Medulla oblongata (tissue), 1 donor: ENCODE results near the gene PITPNC1.
"Not testable (repeated sequence)": the region's sequence is repeated elsewhere in the genome, so short reads cannot be mapped to it uniquely, and the experiment has no call there.

ENCODE experiments used
- DNase-seq: peaks from one replicate; pipeline ENCODE4 v3.0.0-alpha.2; 2015; ENCODE audit errors: extremely low spot score

Gene PITPNC1

DNA sequence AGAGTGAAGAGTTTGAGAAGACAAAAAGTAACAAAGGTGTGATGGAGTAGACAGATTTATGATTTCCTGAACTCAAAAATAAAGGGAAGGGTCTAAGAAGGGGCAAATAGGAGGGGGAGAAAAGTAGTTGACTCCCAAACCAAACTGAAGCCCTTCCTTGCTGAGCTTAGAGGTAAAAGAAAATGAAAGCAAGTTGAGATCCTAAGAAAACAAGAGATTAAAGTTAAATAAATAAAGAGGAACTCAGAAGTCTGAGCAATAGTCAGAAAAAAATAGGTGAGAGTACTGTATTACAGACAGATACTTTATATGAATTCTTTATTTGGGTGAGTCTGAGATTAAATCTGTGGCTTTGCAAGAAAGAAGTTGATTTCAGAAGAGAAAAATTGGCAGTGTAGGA lies 7.4 kb upstream of the PITPNC1 start:
- DNase-seq, result no peak

DNA sequence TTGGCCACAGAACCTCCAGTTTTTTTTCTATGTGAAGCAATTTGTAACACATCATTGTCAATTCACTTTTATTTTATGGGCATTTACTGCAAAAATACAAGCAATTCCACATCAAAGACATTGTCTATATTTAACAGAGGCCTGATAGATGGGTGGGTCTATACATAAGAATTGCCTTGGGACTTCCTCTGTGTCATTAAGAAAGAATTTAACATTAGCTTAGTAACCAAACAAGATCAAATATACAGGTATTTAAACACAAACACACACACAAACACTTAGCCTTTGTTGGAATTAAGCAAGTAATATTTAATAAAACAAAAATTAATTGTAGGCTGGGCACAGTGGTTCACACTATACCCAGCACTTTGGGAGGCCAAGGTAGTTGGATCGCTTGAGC lies 4.3 kb upstream of the PITPNC1 start:
- no peak for DNase-seq

DNA sequence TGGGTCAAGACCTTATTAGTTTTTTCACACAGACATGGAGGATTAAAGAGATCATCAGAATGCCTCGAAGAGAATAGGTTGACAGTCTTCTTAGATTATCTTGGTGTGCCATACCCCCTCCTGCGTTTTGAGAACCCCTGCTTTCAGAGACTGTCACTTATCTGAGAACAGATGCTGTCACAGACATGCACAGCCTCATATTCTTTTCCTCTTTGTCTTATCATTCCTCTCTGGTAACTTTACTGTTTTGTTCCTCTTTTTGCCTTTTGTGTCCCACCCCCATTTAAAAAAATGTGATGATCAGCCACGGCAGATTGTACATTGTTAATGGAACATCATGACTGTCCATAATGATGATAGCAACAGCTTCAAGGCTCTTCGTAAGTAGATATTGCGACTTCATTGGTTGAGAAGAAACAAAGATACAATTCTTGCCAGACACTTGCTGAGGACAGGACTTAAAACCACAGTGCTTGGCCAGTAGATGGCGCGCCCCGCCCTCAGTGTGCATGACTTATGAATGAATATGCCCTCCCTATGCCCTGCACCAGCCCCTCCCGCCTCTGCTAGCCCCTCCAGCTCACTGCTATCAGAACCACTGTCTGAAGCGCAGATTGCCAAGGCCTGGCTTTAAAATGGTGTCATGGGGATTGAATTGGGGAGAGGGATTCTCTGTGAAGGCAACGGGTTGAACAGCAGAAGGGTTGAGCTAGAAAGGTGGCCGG lies 2.6 kb upstream of the PITPNC1 start:
- DNase-seq, result peak; percentile 87

DNA sequence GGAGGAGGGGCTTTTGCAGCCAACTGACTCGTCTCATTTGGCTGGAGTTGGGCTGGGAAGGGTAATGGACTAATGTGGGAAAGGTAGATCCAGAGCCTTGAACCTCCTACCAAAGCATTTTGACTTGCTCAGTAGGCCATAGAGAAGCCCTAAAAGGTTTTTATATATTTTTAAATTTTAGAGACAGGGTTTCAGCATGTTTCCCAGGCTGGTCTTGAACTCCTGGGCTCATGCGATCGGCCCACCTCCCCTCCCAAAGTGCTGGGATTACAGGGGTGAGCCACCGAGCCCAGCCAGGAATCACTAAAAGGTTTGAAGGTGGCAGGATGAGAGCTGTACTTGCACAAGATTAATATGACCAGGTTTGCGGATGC lies 2.0 kb upstream of the PITPNC1 start:
- no peak for DNase-seq

DNA sequence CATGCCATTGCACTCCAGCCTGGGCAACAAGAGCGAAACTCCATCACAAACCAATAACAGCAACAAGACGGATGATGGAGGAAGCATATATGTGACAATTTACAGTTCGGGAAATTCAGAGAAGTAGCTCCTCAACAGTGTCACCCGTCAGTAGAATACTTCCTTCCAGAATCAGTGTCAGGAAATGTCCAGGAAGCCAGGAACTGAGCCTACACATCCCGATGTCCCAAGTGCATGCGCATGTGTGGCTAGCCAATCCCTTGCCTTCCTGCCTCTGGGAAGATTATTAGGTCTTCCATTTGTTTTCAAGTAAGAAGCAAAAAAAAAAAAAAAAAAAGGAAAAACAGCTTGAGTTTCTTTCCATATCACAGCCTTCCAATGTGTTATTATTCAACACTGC lies 1.4 kb upstream of the PITPNC1 start:
- no peak for DNase-seq

DNA sequence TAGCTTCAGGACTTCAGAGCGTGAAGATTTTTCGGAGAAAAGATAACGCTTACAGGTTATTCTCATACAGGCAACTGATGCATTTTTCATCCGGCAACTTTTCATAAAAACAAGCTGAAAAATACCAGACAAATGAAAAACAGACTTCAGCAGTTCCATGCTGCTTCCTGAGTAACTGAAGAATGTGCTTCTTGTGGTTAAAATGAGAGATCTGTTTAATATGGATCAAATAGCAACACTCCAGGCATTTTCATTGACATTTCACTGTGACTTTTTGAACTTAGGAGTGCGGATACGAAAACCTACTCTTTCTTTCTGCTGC lies 705 bp upstream of the PITPNC1 start:
- DNase-seq, result no peak

DNA sequence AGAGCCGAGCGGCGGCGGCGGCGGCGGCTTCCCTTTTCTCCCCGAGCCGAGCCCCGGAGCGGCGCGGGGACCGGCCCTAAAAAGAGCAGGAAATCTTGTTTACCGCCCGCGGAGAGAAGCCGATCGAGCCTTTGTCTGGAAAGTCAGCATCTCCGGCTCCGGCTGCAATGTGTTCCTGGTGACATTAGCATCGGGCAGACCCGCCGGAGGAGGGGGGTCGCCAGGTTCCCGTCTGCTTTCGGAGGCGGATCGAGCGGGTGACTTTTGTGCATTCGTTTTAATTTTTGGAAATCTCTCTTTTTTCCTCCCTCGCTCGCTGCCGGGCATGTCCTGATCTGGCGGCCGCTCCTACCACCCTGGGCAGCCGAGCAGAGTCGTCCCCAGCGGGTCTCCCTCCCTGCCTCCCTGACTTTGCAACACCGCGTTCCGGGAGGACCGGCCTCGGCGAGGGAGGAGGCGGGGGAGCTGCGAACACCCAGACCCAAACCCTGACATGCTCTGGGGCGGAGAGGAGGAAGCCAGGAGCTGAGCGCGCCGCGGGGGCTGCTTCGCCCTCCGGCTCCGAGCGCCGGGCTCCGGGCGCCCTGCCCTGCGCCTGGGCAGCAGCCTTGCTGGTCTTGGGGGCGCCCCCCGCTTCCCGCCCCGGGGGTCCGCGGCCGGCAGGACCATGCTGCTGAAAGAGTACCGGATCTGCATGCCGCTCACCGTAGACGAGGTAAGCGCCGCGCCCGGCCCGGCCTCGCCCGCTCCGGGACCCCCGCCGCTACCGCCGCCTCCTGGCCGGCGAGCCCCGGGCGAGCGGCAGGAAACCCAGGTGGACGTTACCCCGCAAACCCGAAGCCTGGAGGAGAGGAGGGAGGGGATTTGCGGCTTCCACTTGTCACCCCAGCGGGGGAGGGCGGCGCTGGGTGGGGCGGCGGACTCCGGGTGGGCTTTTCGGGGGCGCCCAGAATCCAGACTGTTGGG lies 690 bp downstream of the PITPNC1 start:
- peak; percentile 35 for DNase-seq

DNA sequence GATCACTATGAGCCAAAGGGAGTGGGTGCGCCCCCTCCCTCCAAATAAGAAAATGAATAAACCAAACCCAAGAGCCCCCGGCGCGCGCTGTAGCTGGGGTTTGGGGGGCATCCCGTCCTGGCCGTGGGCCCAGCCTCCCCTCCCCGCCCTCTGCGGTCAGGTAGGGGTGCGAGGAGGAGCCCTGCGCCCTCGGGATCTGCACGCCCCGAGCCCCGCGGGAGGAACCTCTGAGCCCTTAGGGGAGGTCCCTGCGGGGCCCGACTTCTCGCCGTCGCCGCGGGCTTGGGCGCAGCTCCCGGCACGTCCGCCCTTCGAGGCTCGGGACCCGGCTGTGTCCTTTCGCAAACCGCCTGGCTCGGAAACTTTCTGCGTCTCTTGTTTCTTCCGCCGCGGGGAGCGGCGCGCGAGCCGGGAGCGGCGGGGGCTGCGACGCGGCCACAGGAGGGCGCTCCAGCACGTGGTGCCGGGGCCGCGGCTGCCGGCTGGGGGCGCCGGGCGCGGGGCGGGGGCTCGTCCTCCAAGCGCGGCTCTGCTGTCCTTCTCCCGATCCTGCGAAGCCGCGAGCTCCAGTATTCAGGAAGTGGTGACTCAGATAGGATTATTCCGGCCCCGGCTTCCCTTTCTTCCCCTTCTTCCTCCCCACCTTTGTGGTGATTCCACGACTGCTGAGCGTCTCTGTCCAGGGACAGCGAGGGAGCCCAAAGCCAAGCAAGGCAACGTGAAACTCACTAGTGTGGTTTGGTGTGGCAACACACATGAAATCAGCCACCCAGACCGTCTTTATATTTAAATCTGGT lies 1.6 kb downstream of the PITPNC1 start:
- peak; percentile 73 for DNase-seq

DNA sequence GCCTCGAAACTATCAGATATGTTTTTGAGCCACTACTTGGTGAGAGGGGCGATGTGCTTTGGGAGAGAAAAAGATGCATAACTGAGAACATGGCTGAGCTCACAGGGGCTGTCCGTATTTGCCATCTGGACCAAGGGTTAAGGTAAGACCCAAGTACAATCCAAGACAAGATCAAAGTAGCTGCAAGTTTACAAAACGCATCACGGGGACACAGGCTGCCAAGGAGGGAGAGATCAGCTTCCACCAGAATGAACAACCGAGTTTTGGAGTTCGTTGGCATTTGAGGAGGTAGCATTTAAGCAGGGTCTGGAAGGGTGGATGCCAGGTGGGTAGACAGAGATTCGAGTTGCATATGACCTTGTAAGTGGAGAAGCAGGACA lies 2.2 kb downstream of the PITPNC1 start:
- peak; percentile 37 for DNase-seq

DNA sequence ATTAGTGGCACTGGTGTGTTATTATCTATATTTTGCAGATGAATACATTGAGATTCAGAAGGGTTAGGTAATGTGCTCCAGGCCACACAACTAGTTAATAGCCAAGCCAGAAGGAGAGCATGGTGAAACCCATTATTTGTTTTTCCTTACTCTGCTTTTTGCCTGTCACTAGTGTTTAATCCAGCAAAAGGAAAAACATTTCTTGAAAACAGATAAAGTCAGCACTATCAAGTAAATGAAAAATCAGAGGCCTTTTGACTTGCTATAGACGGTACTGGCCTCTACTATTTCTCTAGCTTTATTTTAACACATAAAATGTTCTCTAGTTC lies 4.8 kb downstream of the PITPNC1 start:
- no peak for DNase-seq

DNA sequence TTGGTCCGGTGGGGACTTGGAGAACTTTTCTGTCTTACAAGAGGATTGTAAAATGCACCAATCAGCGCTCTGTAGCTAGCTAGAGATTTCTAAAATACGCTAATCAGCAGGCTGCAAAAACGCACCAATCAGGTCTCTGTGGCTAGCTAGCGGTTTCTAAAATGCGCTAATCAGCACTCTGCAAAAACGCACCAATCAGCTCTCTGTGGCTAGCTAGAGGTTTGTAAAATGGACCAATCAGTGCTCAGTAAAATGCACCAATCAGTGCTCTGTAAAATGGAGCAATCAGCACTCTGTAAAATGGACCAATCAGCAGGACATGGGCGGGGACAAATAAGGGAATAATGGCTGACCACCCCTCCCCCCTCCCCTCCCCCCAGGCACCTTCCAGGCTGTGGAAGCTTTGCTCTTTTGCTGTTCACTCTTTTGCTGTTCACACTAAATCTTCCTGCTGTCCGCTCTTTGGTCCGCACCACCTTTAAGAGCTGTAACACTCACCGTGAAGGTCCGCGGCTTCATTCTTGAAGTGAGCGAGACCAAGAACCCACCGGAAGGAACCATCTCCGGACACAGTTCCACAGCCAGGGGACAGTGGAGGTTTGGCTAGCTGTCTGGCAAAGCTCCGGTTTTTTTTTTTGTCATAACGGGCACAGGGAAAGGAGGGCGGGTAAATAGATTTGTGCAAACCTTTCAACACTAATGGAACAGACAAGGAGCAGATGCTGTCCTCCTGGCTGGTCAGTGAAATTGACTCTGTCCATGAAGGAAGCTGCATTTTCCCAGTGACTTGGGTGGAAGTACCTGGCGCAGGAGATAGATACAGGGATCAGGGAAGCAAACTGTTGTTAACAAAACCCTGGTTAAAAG lies 8.3 kb downstream of the PITPNC1 start:
- no peak for DNase-seq

DNA sequence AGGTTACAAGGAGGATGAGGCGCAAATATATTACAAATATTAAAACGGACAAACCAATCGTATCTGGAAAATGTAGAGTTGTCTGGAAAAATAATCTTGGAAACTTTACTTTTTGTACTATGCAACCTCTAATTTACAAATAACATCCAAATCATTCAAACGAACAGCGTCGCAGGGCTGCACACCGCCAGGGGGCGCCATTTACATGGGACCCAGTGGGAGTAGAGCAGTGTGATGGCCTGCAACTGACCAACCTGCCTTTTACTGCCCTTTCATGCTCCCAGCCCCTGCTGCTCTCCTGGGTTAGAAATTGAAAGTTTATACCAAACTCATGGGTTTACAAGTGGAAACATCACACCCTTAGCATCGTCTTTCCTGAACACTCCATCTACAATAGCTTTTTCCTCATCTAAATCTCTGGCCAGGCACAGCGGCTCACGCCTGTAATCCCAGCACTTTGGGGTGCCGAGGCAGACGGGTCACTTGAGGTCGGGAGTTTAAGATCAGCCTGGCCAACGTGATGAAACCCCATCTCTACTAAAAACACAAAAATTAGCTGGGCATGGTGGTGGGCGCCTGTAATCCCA lies 10.0 kb downstream of the PITPNC1 start:
- peak; percentile 51 for DNase-seq

DNA sequence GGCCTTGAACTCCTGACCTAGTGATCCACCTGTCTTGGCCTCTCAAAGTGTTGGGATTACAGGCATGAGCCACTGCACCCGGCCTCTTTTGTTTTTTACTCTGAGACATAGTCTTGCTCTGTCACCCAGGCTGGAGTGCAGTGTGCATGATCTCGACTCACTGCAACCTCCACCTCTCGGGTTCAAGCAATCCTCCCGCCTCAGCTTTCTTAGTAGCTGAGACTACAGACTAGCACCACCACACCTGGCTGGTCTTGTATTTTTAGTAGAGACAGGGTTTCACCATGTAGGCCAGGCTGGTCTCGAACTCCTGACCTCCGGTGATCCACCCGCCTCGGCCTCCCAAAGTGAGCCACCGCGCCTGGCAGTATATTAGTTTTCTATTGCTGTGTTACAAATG lies 11.5 kb downstream of the PITPNC1 start:
- not testable (repeated sequence) for DNase-seq

DNA sequence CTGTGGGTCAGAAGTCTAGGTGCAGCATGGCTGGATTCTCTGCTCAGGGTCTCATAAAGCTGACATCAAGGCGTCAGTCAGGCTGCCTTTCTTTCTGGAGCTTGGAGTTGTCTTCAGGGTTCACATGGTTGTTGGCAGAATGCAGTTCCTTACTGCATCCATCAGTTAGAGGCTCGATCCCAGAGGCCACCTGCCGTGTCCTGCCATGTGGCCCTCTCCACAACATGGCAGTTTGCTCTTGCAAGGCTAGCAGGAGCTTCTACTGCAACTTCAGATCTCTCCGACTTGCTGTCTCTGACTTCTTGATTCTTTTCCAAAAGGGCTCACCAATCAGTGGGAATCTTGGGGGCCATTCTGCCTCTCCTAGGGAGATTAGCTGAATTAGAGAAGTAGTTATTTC lies 11.9 kb downstream of the PITPNC1 start:
- DNase-seq, result no peak

DNA sequence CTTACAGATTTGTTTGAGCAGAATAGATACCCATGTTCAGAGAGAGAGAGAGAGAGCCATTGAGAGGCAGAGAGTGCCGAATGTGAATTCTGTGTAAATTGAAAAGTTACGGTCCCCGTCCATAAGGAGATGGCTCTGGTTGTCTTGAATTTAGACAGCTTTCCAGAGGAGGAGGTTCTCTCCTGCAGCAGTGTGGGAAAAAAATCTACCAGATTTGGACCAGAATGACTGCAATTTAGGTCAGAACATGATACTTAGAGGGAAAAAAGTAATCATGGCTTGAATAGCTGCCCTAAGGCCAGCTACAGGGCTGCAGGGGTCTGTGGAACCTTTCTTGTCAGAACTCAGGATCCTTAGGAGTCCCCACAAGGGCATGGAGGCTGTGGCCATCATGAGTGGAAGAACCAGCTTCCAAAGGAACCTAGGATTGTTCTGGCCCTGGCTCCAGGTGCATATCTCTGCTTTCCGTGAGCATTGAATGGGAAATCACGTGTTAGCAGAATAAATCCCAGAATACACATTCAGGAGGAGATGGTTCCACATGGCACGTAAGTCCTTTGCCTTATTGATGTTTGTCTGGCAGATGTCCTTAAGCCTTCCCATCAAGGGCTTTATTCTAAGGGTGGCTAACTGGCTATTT lies 13.0 kb downstream of the PITPNC1 start:
- DNase-seq, result no peak

DNA sequence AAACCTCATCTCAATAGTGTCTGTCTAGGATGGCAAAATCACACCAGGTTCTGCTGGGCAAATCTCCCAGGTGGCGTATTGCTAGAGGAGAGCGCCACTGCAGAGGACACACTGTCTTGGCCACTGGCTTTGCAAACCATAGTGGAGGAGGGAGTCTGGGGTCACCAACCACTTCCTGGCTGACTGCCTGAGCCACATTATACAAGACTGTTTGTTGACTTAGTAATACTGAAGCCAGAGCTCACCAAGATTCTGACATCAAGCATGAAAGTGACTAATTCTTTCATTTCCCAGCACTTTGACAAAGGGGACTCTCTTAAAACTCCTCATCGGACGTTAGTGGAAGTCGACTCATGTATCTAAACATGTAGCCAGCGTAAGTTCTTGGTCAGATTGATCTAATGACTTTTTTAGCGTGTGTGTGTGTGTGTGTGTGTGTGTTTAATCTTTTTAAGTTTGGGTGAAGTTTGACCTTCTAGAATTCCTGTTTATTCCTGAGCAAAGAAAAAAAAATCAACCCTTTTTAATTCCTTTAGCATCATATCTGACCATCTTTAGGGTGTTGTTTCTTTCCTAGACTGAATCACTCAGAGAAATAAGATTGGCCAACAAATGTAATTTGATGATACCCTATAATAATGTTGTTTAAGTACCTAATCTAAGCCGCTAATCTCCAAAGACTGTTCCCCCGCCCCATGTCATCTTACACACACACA lies 13.7 kb downstream of the PITPNC1 start:
- peak; percentile 76 for DNase-seq

DNA sequence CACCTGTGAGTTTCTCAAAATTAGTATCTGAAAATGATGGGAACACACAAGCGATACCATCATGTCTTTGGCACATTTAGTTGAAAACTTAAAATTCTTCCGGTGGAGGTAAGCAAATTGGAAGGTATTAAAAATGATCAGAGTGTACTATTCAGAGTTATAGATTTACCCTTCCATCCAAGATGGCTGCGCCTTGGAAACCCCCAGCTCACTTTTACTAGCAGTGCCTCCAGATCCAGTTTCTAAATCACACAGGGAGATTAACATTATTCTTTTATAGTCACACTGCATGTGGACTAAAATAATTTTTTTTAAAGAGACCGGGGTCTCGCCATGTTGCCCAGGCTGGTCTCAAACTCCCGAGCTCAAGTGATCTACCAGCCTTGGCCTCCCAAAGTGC lies 15.0 kb downstream of the PITPNC1 start:
- no peak for DNase-seq

DNA sequence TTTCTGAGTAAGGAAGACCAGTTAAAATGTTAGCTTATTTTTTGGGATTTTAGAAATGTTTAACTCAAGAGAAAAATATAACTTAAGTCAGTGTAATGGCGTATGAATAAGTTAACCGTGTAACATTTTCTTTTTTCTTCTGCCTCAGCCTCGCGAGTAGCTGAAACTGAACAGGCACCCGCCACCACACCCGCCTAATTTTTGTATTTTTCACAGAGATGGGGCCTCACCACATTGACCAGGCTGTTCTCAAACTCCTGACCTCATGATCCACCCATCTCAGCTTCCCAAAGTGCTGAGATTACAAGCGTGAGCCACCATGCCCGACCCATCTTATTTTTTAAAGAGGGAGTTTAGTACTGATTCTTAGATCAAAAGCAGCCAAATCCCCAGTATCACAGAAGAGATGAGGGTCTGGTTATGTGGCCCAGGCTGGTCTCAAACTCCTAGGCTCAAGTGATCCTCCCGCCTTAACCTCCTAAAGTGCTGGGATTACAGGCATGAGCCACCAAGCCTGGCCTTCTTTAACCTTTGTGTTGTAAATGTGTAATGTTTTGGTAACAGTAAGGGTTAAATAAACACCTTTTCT lies 16.8 kb downstream of the PITPNC1 start:
- no peak for DNase-seq

DNA sequence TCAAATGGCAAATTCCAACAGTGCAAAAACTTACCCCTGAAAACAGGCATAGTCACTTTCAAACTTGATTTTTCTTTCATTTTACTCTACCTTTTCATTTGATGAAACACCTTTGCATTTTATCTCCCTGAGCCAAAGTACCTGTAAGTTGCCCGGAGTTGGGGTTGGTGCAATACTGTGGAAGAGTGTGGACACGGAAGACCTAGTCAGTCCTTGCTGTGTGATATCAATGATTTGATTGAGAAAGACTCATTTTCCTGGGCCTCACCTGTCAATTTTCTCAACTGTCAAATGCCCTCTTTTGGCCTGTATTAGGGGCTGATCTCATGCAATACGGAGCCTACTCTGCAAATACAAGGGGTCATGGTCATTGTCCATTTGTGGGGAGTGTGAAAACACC lies 22.6 kb downstream of the PITPNC1 start:
- no peak for DNase-seq

DNA sequence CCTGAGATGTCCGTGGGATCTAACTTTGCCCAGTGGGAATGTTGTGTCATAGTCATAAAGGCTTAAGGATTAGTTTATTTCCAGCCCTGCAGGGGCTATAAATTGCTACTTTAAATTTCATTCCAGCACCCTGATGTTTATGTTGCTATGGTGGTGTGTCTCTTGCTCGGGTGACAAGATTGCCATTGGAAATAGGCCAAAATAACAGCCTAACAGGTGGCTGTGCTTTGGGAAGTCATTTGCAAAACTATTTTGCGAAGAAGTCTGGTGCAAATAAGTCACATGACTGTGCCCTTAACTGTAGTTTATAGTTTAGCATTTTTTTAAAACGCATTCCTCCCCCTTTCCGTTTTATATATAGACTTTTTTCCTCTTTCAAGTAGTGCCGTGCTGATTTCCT lies 23.1 kb downstream of the PITPNC1 start:
- no peak for DNase-seq
